Natural killer cell (primary cell): ENCODE measurements around the gene SLC35E3. TPM values are rescaled to one million over a fixed set of nuclear protein-coding genes. Genes with fewer than 3 reads are reported as not detected.

ENCODE experiments used
- ATAC-seq, 3 donors: fragments of 150-1000 bp in 2 of 3; fragments of 200-7000 bp in 1 of 3; cut with Tn5 transposase; 1 replicate in 1 of 3; 2 replicates in 2 of 3; pipeline ENCODE4 v1.10.0; 2021; ENCODE audit warnings: mild to moderate bottlenecking in 2 of 3, moderate library complexity in 2 of 3
- DNase-seq, 2 donors: peaks; one replicate each; pipeline versions ENCODE4 v3.0.0 to v3.0.0-alpha.2; 2013 to 2021; ENCODE audit warnings: mixed read lengths in 1 of 2
- H3K27ac ChIP-seq: one replicate; pipeline ENCODE4 v1.5.1; 2013; ENCODE audit warnings: mild to moderate bottlenecking, low read length
- H3K27me3 ChIP-seq: one replicate; pipeline ENCODE4 v1.6.1; 2013; ENCODE audit warnings: low read length; ENCODE audit not compliant: control insufficient read depth, insufficient read depth
- H3K36me3 ChIP-seq: one replicate; pipeline ENCODE4 v1.6.1; 2013; ENCODE audit warnings: low read length; ENCODE audit not compliant: control insufficient read depth, insufficient read depth
- H3K4me1 ChIP-seq: one replicate; pipeline ENCODE4 v1.6.1; 2013; ENCODE audit warnings: low read length; ENCODE audit not compliant: control insufficient read depth, insufficient read depth
- H3K4me3 ChIP-seq: one replicate; pipeline ENCODE4 v1.5.1; 2013; ENCODE audit warnings: low read length
- H3K9me3 ChIP-seq: one replicate; pipeline ENCODE4 v1.6.1; 2013; ENCODE audit warnings: low read length; ENCODE audit not compliant: control insufficient read depth, insufficient read depth
- H3K27ac Mint-ChIP-seq, 2 donors: one replicate each; pipeline ENCODE4 v1.8.0; 2022; ENCODE audit warnings: mild to moderate bottlenecking in 2 of 2, mixed read lengths in 2 of 2, moderate library complexity in 1 of 2
- H3K27me3 Mint-ChIP-seq, 2 donors: one replicate each; pipeline ENCODE4 v1.8.0; 2022; ENCODE audit warnings: low read depth in 2 of 2, mixed read lengths in 2 of 2
- H3K36me3 Mint-ChIP-seq: one replicate; pipeline ENCODE4 v1.8.0; 2022; ENCODE audit warnings: mixed read lengths
- H3K4me1 Mint-ChIP-seq, 2 donors: one replicate each; pipeline ENCODE4 v1.8.0; 2022; ENCODE audit warnings: mixed read lengths in 2 of 2
- H3K4me3 Mint-ChIP-seq: one replicate; pipeline ENCODE4 v1.8.0; 2022; ENCODE audit warnings: mild to moderate bottlenecking, moderate library complexity, mixed read lengths
- H3K9me3 Mint-ChIP-seq, 2 donors: one replicate each; pipeline ENCODE4 v1.8.0; 2022; ENCODE audit warnings: mixed read lengths in 2 of 2
- WGBS: methylation state at CpG from one replicate; pipeline ENCODE4 v1.1.7; 2013; ENCODE audit warnings: missing lambda C conversion rate; ENCODE audit not compliant: insufficient coverage; 5-methylcytosine and 5-hydroxymethylcytosine counted together
- intact Hi-C: fragments of 100-400 bp; cut with micrococcal nuclease; formaldehyde crosslinking; loops from one replicate; pipeline ENCODE4 v1.14.2; 2022
- total RNA-seq, 4 donors: library from RNA; stranded (reverse); fragments of 120-200 nt in 1 of 4; gene quantifications; one replicate each; pipeline versions ENCODE4 v1.2.3 to v1.2.4, GENCODE V29; 2013 to 2022
- TF ChIP-seq, protein P1 (sequence below): fragments of 200-600 bp; IDR thresholded peaks from one replicate; pipeline ENCODE4 v1.8.0; 2022; ENCODE audit warnings: antibody characterized with exemption

The SLC35E3 gene
- total RNA-seq, 3 donors from 2014 or later (not counting 1 experiment from before 2014, with no cell fraction given): 8.3 to 15.3 (median 10.2) TPM

DNA sequence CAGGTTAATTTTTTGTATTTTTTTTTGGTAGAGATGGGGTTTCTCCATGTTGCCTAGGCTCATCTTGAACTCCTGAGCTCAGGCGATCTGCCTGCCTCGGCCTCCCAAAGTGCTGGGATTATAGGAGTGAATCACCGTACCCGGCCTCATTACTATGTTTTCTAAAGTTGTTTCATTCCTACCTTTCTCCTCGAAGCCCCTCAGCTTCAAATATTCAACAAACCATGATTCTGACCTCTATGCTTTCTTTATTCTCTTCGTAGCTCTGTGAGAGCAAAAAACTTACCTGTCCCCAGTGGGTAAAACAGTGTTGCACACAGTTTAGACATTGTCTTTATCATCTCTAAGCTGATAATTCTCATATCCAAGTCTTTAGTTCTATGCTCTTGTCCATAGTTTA lies 35.8 kb downstream of the SLC35E3 start:
- Histone ChIP-seq H3K4me1 (no peaks in the 10 kb centered on the region), H3K36me3 (no peaks in the 10 kb centered on the region), H3K4me3 (no peak overlapping the region), H3K9me3 (no peaks in the 10 kb centered on the region), H3K27ac (no peak overlapping the region), H3K27me3 (no peaks in the 10 kb centered on the region)
- Mint-ChIP-seq H3K36me3 (no peaks in the 10 kb centered on the region), H3K4me1 (no peaks in the 10 kb centered on the region), H3K9me3 (no peaks in the 10 kb centered on the region), H3K27me3 (no peaks in the 10 kb centered on the region), H3K4me3 (no peak overlapping the region), H3K27ac (no peak overlapping the region)
- DNase-seq (no peak), ATAC-seq (no peak)
- intact Hi-C loops: no loop called here
- TF ChIP-seq, protein P1, sequence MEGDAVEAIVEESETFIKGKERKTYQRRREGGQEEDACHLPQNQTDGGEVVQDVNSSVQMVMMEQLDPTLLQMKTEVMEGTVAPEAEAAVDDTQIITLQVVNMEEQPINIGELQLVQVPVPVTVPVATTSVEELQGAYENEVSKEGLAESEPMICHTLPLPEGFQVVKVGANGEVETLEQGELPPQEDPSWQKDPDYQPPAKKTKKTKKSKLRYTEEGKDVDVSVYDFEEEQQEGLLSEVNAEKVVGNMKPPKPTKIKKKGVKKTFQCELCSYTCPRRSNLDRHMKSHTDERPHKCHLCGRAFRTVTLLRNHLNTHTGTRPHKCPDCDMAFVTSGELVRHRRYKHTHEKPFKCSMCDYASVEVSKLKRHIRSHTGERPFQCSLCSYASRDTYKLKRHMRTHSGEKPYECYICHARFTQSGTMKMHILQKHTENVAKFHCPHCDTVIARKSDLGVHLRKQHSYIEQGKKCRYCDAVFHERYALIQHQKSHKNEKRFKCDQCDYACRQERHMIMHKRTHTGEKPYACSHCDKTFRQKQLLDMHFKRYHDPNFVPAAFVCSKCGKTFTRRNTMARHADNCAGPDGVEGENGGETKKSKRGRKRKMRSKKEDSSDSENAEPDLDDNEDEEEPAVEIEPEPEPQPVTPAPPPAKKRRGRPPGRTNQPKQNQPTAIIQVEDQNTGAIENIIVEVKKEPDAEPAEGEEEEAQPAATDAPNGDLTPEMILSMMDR: no peak
- whole genome bisulfite sequencing: 97% methylated on average over 6 of the region's 6 CpGs

DNA sequence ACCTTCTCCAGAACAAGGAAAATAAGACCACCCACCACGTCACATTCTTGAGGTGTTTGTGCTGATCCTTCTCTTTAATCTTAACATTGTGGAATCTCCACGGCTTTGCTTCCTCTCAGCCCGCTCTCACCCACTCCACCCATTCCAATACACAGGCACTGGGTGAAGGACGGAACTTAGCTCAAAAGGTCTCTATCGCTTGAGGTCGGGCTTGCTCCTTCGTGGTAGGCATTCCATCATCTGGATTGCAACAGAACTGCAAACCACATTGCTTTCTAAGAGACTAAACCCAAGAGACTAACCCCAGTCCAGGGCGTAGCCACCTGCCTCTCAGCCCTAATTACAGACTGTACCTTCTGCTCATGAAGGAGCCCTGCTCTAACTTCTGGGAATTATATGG lies 38.0 kb downstream of the SLC35E3 start:
- H3K9me3 Mint-ChIP-seq: no peaks in the 10 kb centered on the region
- H3K27me3 Mint-ChIP-seq: no peaks in the 10 kb centered on the region
- Histone ChIP-seq H3K27me3 (no peaks in the 10 kb centered on the region), H3K4me1 (no peaks in the 10 kb centered on the region), H3K9me3 (no peaks in the 10 kb centered on the region), H3K4me3 (no peak overlapping the region), H3K36me3 (no peaks in the 10 kb centered on the region), H3K27ac (no peak overlapping the region)
- 87% methylated on average over 8 of the region's 8 CpGs for WGBS
- no peak overlapping the region for H3K4me3 Mint-ChIP-seq
- TF ChIP-seq, protein P1: no peak
- ATAC-seq: peak in 1 of 3 donors; percentile 72
- H3K4me1 Mint-ChIP-seq: no peaks in the 10 kb centered on the region
- no peaks in the 10 kb centered on the region for H3K36me3 Mint-ChIP-seq
- intact Hi-C loops: no loop called here
- H3K27ac Mint-ChIP-seq: no peak overlapping the region
- DNase-seq: no peak

DNA sequence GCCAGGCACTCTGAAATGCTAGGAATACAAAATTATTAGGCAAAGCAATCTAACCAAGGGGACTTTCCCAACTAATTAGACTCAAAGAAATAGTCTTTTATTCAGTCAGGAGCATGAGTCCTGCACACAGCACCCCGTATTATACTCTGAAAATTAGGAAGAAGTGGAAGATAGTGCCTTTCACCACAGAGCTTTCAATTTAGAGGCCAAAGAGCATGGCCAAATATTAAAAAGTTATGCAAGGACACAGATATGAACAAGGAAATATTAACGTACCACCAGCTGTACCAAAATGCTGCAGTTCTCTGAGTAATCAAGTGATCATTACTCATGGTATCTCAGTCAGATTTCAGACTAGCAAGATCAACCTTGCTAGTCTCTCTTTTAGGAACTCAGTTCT lies 39.4 kb downstream of the SLC35E3 start:
- Histone ChIP-seq H3K27me3 (no peaks in the 10 kb centered on the region), H3K4me1 (no peaks in the 10 kb centered on the region), H3K9me3 (no peaks in the 10 kb centered on the region), H3K4me3 (no peak overlapping the region), H3K36me3 (no peaks in the 10 kb centered on the region), H3K27ac (no peak overlapping the region)
- TF ChIP-seq, protein P1: no peak
- Mint-ChIP-seq H3K36me3 (no peaks in the 10 kb centered on the region), H3K4me1 (no peaks in the 10 kb centered on the region), H3K27ac (no peak overlapping the region), H3K27me3 (no peaks in the 10 kb centered on the region), H3K4me3 (no peak overlapping the region), H3K9me3 (no peaks in the 10 kb centered on the region)
- ATAC-seq (no peak), DNase-seq (no peak)
- intact Hi-C loops: no loop called here
- WGBS: 97% methylated on average over 2 of the region's 2 CpGs

DNA sequence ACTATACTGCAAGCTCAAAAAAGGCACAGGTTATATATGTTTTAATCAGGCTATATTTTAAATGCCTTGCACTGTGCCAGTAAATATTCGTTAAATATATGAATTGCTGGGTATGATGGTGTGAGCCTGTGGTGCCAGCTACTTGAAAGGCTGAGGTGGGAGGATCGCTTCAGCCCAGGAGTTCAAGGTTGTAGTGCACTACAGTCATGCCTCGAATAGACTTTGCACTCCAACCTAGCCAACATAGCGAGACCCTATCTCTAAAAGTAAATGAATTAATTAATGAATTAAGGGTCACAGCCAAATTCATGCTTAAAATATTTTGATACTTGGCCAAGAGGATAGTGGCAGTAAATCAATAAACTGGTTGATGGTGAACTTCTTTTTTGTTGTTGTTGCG lies 39.8 kb downstream of the SLC35E3 start:
- Histone ChIP-seq H3K27ac (no peak overlapping the region), H3K36me3 (no peaks in the 10 kb centered on the region), H3K9me3 (no peaks in the 10 kb centered on the region), H3K4me3 (no peak overlapping the region), H3K4me1 (no peaks in the 10 kb centered on the region), H3K27me3 (no peaks in the 10 kb centered on the region)
- Mint-ChIP-seq H3K4me1 (no peaks in the 10 kb centered on the region), H3K36me3 (no peaks in the 10 kb centered on the region), H3K9me3 (no peaks in the 10 kb centered on the region), H3K27ac (no peak overlapping the region), H3K27me3 (no peaks in the 10 kb centered on the region), H3K4me3 (no peak overlapping the region)
- ATAC-seq (no peak), DNase-seq (no peak)
- TF ChIP-seq, protein P1: no peak
- WGBS: 94% methylated on average over 3 of the region's 5 CpGs
- intact Hi-C loops: no loop called here
